A549 (cell line): ENCODE data around the gene CHCHD6. TPM values are rescaled to one million over a fixed set of nuclear protein-coding genes. Genes with fewer than 3 reads are reported as not detected.

Source experiments
- ATAC-seq, 2 experiments: fragments of 200-7000 bp in 1 of 2; fragments of >200 bp in 1 of 2; cut with Nextera tagmentation in 1 of 2; cut with Tn5 transposase in 1 of 2; 3 replicates each; pipeline versions ENCODE4 v1.8.0 to v1.9.1; 2018 to 2020; ENCODE audit warnings: mild to moderate bottlenecking in 1 of 2, moderate library complexity in 1 of 2
- CTCF ChIA-PET: fragments of 300-600 bp; sonication (Branson Sonifier 250); formaldehyde crosslinking; extraction: SDS; loops from one replicate; lab custom pipeline; 2021; ENCODE audit warnings: antibody characterized with exemption, inconsistent platforms; lab: Yijun Ruan, JAX
- POLR2A ChIA-PET: fragments of 350-600 bp; formaldehyde crosslinking; extraction: SDS; loops from one replicate; lab custom pipeline; 2021; ENCODE audit warnings: antibody characterized with exemption, inconsistent platforms; lab: Yijun Ruan, JAX
- DNase-seq, 2 experiments: peaks; one replicate each; pipeline versions ENCODE4 v3.0.0 to v3.0.0-alpha.2; 2011 to 2016; ENCODE audit warnings: low read depth in 1 of 2, low spot score in 1 of 2
- FAIRE-seq: peaks from 2 replicates; lab custom pipeline; 2011; peaks lifted over from hg19 to GRCh38; lab: Jason Lieb, UNC
- H3K27ac ChIP-seq, 2 experiments: fragments of >200 bp; sonication (Bioruptor Twin); formaldehyde crosslinking; 3 replicates each; pipeline ENCODE4 v1.5.1; 2016 to 2017
- H3K4me1 ChIP-seq: fragments of >200 bp; sonication (Bioruptor Twin); formaldehyde crosslinking; 3 replicates; pipeline ENCODE4 v1.6.1; 2016
- H3K4me2 ChIP-seq: fragments of >200 bp; sonication (Bioruptor Twin); formaldehyde crosslinking; 3 replicates; pipeline ENCODE4 v1.6.1; 2016
- H3K4me3 ChIP-seq: fragments of >200 bp; sonication (Bioruptor Twin); formaldehyde crosslinking; 3 replicates; pipeline ENCODE4 v1.5.1; 2016
- H3K9me3 ChIP-seq: fragments of >200 bp; sonication (Bioruptor Twin); formaldehyde crosslinking; 3 replicates; pipeline ENCODE4 v1.6.1; 2016
- BHLHE40 ChIP-seq: IDR thresholded peaks from 2 replicates; pipeline ENCODE4 v1.6.1; 2012; ENCODE audit warnings: low read depth, low read length, inconsistent platforms
- CBX2 ChIP-seq: fragments of 200-600 bp; sonication (generic); IDR thresholded peaks from 2 replicates; pipeline ENCODE4 v1.6.1; 2016; ENCODE audit warnings: low read depth, mild to moderate bottlenecking, borderline replicate concordance
- CEBPB ChIP-seq, 2 experiments: fragments of >200 bp in 1 of 2; sonication (Bioruptor Twin) in 1 of 2; formaldehyde crosslinking in 1 of 2; IDR thresholded peaks; 2 replicates each; pipeline ENCODE4 v1.6.1; 2012 to 2016
- EHF ChIP-seq: fragments of 250-450 bp; sonication (Bioruptor Pico); IDR thresholded peaks from 2 replicates; pipeline ENCODE4 v1.5.0; 2020; ENCODE audit warnings: mild to moderate bottlenecking
- EP300 ChIP-seq, 2 experiments: fragments of >200 bp; sonication (Bioruptor Twin); formaldehyde crosslinking; IDR thresholded peaks; 2 replicates in 1 of 2; 3 replicates in 1 of 2; pipeline ENCODE4 v1.6.1; 2016 to 2017
- ESRRA ChIP-seq: fragments of 150-350 bp; IDR thresholded peaks from 2 replicates; pipeline ENCODE4 v1.6.1; 2014; ENCODE audit warnings: mild to moderate bottlenecking, low read length, borderline replicate concordance
- FOSB ChIP-seq: fragments of 250-450 bp; sonication (Bioruptor Pico); IDR thresholded peaks from 2 replicates; pipeline ENCODE4 v1.5.0; 2020; ENCODE audit warnings: mild to moderate bottlenecking, moderate library complexity
- FOSL2 ChIP-seq, 2 experiments: fragments of 450-650 bp in 1 of 2; fragments of >200 bp in 1 of 2; sonication (Bioruptor Twin) in 1 of 2; formaldehyde crosslinking; IDR thresholded peaks; 2 replicates each; pipeline versions ENCODE4 v1.5.0 to v1.6.1; 2016 to 2020; ENCODE audit warnings: mild to moderate bottlenecking in 1 of 2, moderate library complexity in 1 of 2
- FOXS1 ChIP-seq: fragments of 250-450 bp; sonication (Bioruptor Pico); IDR thresholded peaks from 2 replicates; pipeline ENCODE4 v1.5.0; 2020; ENCODE audit warnings: mild to moderate bottlenecking, moderate library complexity
- GATA3 ChIP-seq: IDR thresholded peaks from 2 replicates; pipeline ENCODE4 v1.6.1; 2012; ENCODE audit warnings: borderline replicate concordance
- HDAC2 ChIP-seq: fragments of 200-600 bp; sonication (generic); IDR thresholded peaks from 2 replicates; pipeline ENCODE4 v1.6.1; 2016
- HEYL ChIP-seq: fragments of 250-450 bp; sonication (Bioruptor Pico); IDR thresholded peaks from 2 replicates; pipeline ENCODE4 v1.8.0; 2021; ENCODE audit warnings: mild to moderate bottlenecking, moderate library complexity
- HOXA7 ChIP-seq: fragments of 250-450 bp; sonication (Bioruptor Pico); IDR thresholded peaks from 2 replicates; pipeline ENCODE4 v1.5.0; 2020; ENCODE audit warnings: mild to moderate bottlenecking, moderate library complexity
- HOXB5 ChIP-seq: fragments of 250-450 bp; sonication (Bioruptor Pico); IDR thresholded peaks from 2 replicates; pipeline ENCODE4 v1.5.0; 2020; ENCODE audit warnings: mild to moderate bottlenecking, moderate library complexity
- JUNB ChIP-seq: fragments of >200 bp; sonication (Bioruptor Twin); formaldehyde crosslinking; IDR thresholded peaks from 2 replicates; pipeline ENCODE4 v1.6.1; 2016
- KDM1A ChIP-seq: fragments of 200-600 bp; sonication (generic); IDR thresholded peaks from 2 replicates; pipeline ENCODE4 v1.6.1; 2016; ENCODE audit warnings: low read depth, mild to moderate bottlenecking
- KDM5A ChIP-seq: fragments of 200-600 bp; sonication (generic); IDR thresholded peaks from 2 replicates; pipeline ENCODE4 v1.6.1; 2016; ENCODE audit warnings: antibody characterized with exemption, mild to moderate bottlenecking
- MAFK ChIP-seq: fragments of 450-650 bp; IDR thresholded peaks from 2 replicates; pipeline ENCODE4 v1.6.1; 2014; ENCODE audit not compliant: partially characterized antibody
- MYC ChIP-seq: IDR thresholded peaks from 2 replicates; pipeline ENCODE4 v1.6.1; 2012; ENCODE audit warnings: mild to moderate bottlenecking, inconsistent platforms, low read length, improper control_type of control experiment, borderline replicate concordance
- NFE2L2 ChIP-seq: fragments of 150-350 bp; conservative IDR thresholded peaks from 2 replicates; pipeline ENCODE4 v1.6.1; 2014; ENCODE audit warnings: low read length
- NPAS2 ChIP-seq: fragments of 250-450 bp; sonication (Bioruptor Pico); IDR thresholded peaks from 2 replicates; pipeline ENCODE4 v1.8.0; 2022; ENCODE audit warnings: mild to moderate bottlenecking, moderate library complexity, borderline replicate concordance
- NR3C1 ChIP-seq: fragments of >200 bp; sonication (Bioruptor Twin); formaldehyde crosslinking; IDR thresholded peaks from 3 replicates; pipeline ENCODE4 v1.6.1; 2017
- POLR2AphosphoS2 ChIP-seq: conservative IDR thresholded peaks from 2 replicates; pipeline ENCODE4 v1.6.1; 2012; ENCODE audit warnings: low read length, improper control_type of control experiment, inconsistent platforms
- RAD21 ChIP-seq, 2 experiments: fragments of >200 bp in 1 of 2; sonication (Bioruptor Twin) in 1 of 2; formaldehyde crosslinking in 1 of 2; IDR thresholded peaks in 1 of 2; conservative IDR thresholded peaks in 1 of 2; 2 replicates in 1 of 2; 3 replicates in 1 of 2; pipeline ENCODE4 v1.6.1; 2012 to 2018; ENCODE audit warnings: inconsistent platforms in 1 of 2
- RARB ChIP-seq: fragments of 250-450 bp; sonication (Bioruptor Pico); IDR thresholded peaks from 2 replicates; pipeline ENCODE4 v1.8.0; 2021; ENCODE audit warnings: mild to moderate bottlenecking, moderate library complexity
- RFX5 ChIP-seq: fragments of 450-650 bp; IDR thresholded peaks from 2 replicates; pipeline ENCODE4 v1.7.1; 2014; ENCODE audit warnings: antibody characterized with exemption, mild to moderate bottlenecking, moderate library complexity
- RNF2 ChIP-seq: fragments of 200-600 bp; sonication (generic); IDR thresholded peaks from 2 replicates; pipeline ENCODE4 v1.6.1; 2016; ENCODE audit warnings: low read depth, mild to moderate bottlenecking, antibody characterized with exemption, moderate library complexity, borderline replicate concordance
- SMC3 ChIP-seq: fragments of >200 bp; sonication (Bioruptor Twin); formaldehyde crosslinking; IDR thresholded peaks from 3 replicates; pipeline ENCODE4 v1.6.1; 2018; ENCODE audit warnings: inconsistent platforms
- TFCP2L1 ChIP-seq: fragments of 250-450 bp; sonication (Bioruptor Pico); IDR thresholded peaks from 2 replicates; pipeline ENCODE4 v1.5.0; 2021; ENCODE audit warnings: mild to moderate bottlenecking
- TP53 ChIP-seq: fragments of 250-450 bp; sonication (Bioruptor Pico); IDR thresholded peaks from 2 replicates; pipeline ENCODE4 v1.5.0; 2021; ENCODE audit warnings: mild to moderate bottlenecking, moderate library complexity
- ZNF302 ChIP-seq: fragments of 250-450 bp; sonication (Bioruptor Pico); IDR thresholded peaks from 2 replicates; pipeline ENCODE4 v1.9.0; 2021; ENCODE audit warnings: inconsistent platforms, mild to moderate bottlenecking, moderate library complexity
- ZSCAN20 ChIP-seq: fragments of 250-450 bp; sonication (Bioruptor Pico); IDR thresholded peaks from 2 replicates; pipeline ENCODE4 v1.8.0; 2022; ENCODE audit warnings: mild to moderate bottlenecking, moderate library complexity
- WGBS: methylation state at CpG from one replicate; pipeline ENCODE4 v1.1.6; 2017; ENCODE audit errors: missing lambda C conversion rate; 5-methylcytosine and 5-hydroxymethylcytosine counted together
- polyA plus RNA-seq, 4 experiments: library from polyadenylated mRNA; depleted of rRNA in 3 of 4; stranded (reverse); fragments of >200 nt; fragmentation: RNase III in 1 of 4; extraction: RNeasy Plus Mini Kit Qiagen cat#74134 plus additional on column Dnase treatment in 1 of 4; gene quantifications; 2 replicates in 3 of 4; 3 replicates in 1 of 4; pipeline ENCODE4 v1.2.3, GENCODE V29; 2011 to 2017
- TF ChIP-seq, protein P1 (sequence below): fragments of 200-600 bp; sonication (generic); IDR thresholded peaks from 2 replicates; pipeline ENCODE4 v1.6.1; 2016; ENCODE audit warnings: antibody characterized with exemption, mild to moderate bottlenecking, moderate library complexity
- TF ChIP-seq, protein P2 (sequence below): IDR thresholded peaks from 2 replicates; pipeline ENCODE4 v1.6.1; 2012; ENCODE audit warnings: low read depth, borderline replicate concordance
- TF ChIP-seq, protein P3 (sequence below): fragments of >200 bp; sonication (Bioruptor Twin); formaldehyde crosslinking; IDR thresholded peaks from 3 replicates; pipeline ENCODE4 v1.6.1; 2016
- TF ChIP-seq, protein P4 (sequence below): fragments of 250-450 bp; sonication (Bioruptor Pico); IDR thresholded peaks from 2 replicates; pipeline ENCODE4 v1.5.0; 2021; ENCODE audit warnings: mild to moderate bottlenecking, moderate library complexity, borderline replicate concordance
- TF ChIP-seq, protein P5 (sequence below): fragments of 250-450 bp; sonication (Bioruptor Pico); IDR thresholded peaks from 2 replicates; pipeline ENCODE4 v1.5.0; 2020; ENCODE audit warnings: low read depth, mild to moderate bottlenecking, moderate library complexity
- TF ChIP-seq, protein P6 (sequence below): IDR thresholded peaks from 2 replicates; pipeline ENCODE4 v1.6.1; 2012

CHCHD6 gene
- polyA plus RNA-seq, 2 of the 4 experiments (the other 2 are of a cell fraction): 15.0 to 18.1 TPM

DNA sequence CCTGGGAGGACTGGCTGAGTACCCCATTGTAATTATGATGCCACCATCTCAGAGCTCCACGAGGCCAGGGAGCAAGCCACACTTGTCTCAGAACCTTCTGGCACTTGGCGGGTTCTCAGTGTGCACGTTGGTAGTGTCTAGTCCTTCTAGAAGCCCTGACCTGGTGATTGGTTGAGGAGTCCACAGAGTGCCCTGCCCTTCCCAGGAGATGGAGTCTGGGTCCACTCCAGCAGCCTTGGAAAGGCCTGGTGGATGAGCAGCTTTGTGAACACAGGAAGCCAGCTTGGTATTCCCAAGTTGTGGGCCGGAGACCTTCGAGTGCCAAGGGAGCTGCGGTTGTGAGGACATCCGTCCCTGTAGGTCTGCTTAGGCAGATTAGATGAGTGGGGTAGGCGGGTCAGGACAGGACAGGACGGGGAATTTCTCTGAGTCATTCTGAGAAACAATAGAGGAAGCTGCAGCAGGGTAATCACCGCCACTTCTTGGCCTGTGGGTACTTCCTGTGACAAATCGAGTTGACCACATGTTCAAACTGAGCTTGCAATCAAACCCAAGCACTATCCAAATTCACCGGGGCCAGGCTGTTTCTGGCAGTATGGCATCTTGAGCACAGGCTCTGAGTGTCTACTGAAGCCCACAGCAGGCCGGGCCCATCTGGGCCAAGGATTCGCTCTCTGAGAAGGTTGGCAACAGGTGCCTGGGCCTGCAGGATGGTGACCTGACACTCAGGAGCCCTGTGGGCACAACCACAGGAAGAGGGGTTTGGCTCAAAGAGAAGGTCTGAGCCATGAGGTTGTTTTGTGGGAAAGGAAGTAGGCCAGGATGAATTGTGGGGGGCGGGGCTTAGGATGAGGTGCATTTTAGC, 207.4 kb downstream of the CHCHD6 start:
- FAIRE-seq (no peak), ATAC-seq (peak; percentile 89 to 91)

DNA sequence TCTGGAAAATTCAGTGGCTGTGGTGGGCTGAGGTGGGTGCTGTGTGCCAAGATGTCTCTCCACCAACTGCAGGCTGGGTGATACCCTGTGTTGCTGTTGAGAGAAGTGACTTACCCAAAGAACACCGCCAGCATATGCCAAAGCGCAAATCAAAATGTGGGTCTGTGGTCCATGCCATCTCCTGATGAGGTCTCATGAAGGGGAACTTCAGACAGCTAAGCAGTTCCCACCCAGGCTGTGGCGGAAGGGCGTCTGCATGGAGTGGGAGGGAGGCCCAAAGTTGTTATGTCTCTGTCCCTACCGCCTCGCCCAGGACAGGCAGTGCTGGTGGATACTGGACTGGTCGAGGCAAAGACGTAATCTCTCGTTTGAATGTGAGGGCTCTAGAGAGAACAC, 208.0 kb downstream of the CHCHD6 start:
- 92% methylated on average over 9 of the region's 9 CpGs for WGBS
- POLR2A ChIA-PET: no interaction called here
- Histone ChIP-seq H3K27ac (peak overlapping the region; percentile 61 to 89), H3K4me3 (no peak overlapping the region), H3K4me2 (peak overlapping the region; percentile 40; the same call in 1 of the 3 replicates), H3K9me3 (no peaks in the 10 kb centered on the region), H3K4me1 (peaks cover 18% of the 10 kb centered on the region)
- DNase-seq (no peak), FAIRE-seq (no peak), ATAC-seq (no peak)
- CTCF ChIA-PET: interaction anchor here (1.5 kb wide), 1 partner anchor 232 kb away, joined by 3 read pairs; no protein-coding TSS in a partner anchor
- no peak for TF ChIP-seq CEBPB (IDR thresholded peaks at IDR 0.05)
- TF ChIP-seq HEYL (CRISPR knock-in tag): no peak
- TF ChIP-seq EP300 (IDR thresholded peaks at IDR 0.05): no peak
- TF ChIP-seq FOSB: no peak
- TF ChIP-seq, protein P1, sequence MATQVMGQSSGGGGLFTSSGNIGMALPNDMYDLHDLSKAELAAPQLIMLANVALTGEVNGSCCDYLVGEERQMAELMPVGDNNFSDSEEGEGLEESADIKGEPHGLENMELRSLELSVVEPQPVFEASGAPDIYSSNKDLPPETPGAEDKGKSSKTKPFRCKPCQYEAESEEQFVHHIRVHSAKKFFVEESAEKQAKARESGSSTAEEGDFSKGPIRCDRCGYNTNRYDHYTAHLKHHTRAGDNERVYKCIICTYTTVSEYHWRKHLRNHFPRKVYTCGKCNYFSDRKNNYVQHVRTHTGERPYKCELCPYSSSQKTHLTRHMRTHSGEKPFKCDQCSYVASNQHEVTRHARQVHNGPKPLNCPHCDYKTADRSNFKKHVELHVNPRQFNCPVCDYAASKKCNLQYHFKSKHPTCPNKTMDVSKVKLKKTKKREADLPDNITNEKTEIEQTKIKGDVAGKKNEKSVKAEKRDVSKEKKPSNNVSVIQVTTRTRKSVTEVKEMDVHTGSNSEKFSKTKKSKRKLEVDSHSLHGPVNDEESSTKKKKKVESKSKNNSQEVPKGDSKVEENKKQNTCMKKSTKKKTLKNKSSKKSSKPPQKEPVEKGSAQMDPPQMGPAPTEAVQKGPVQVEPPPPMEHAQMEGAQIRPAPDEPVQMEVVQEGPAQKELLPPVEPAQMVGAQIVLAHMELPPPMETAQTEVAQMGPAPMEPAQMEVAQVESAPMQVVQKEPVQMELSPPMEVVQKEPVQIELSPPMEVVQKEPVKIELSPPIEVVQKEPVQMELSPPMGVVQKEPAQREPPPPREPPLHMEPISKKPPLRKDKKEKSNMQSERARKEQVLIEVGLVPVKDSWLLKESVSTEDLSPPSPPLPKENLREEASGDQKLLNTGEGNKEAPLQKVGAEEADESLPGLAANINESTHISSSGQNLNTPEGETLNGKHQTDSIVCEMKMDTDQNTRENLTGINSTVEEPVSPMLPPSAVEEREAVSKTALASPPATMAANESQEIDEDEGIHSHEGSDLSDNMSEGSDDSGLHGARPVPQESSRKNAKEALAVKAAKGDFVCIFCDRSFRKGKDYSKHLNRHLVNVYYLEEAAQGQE: no peak
- TF ChIP-seq RAD21 (conservative IDR thresholded peaks at IDR 0.05 in 1 of 2, IDR thresholded peaks at IDR 0.05 in 1 of 2): no peak
- TF ChIP-seq RARB (CRISPR knock-in tag): no peak
- no peak for TF ChIP-seq TFCP2L1 (CRISPR knock-in tag)
- no peak for TF ChIP-seq ESRRA
- TF ChIP-seq NFE2L2: no peak

More for the DNA sequence above, 207.4 kb downstream of the CHCHD6 start:
- peak; percentile 43 to 79 for DNase-seq
- Histone ChIP-seq H3K4me3 (no peak overlapping the region), H3K27ac (peak overlapping the region; percentile 61 to 89), H3K4me2 (peak overlapping the region; percentile 40), H3K9me3 (no peaks in the 10 kb centered on the region), H3K4me1 (peaks cover 15% of the 10 kb centered on the region)
- WGBS: 15% methylated on average over 10 of the region's 15 CpGs
- POLR2A ChIA-PET: no interaction called here
- no peak for TF ChIP-seq TFCP2L1 (CRISPR knock-in tag)
- no peak for TF ChIP-seq ZSCAN20 (CRISPR knock-in tag)
- TF ChIP-seq ZNF302 (CRISPR knock-in tag): no peak
- TF ChIP-seq HDAC2: no peak
- no peak for TF ChIP-seq ESRRA
- no peak for TF ChIP-seq RARB (CRISPR knock-in tag)
- no peak for TF ChIP-seq GATA3
- TF ChIP-seq, protein P2, sequence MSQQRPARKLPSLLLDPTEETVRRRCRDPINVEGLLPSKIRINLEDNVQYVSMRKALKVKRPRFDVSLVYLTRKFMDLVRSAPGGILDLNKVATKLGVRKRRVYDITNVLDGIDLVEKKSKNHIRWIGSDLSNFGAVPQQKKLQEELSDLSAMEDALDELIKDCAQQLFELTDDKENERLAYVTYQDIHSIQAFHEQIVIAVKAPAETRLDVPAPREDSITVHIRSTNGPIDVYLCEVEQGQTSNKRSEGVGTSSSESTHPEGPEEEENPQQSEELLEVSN: 0 out of 2 replicates have a peak, but pooled peaks have one; percentile 25
- no peak for TF ChIP-seq RNF2
- no peak for TF ChIP-seq TP53 (CRISPR knock-in tag)
- TF ChIP-seq KDM1A: no peak
- no peak for TF ChIP-seq NPAS2
- no peak for TF ChIP-seq SMC3
- TF ChIP-seq RFX5: no peak
- 0 out of 2 replicates have a peak, but pooled peaks have one; percentile 15 for TF ChIP-seq HOXB5 (CRISPR knock-in tag)
- no peak for TF ChIP-seq CBX2
- TF ChIP-seq, protein P3, sequence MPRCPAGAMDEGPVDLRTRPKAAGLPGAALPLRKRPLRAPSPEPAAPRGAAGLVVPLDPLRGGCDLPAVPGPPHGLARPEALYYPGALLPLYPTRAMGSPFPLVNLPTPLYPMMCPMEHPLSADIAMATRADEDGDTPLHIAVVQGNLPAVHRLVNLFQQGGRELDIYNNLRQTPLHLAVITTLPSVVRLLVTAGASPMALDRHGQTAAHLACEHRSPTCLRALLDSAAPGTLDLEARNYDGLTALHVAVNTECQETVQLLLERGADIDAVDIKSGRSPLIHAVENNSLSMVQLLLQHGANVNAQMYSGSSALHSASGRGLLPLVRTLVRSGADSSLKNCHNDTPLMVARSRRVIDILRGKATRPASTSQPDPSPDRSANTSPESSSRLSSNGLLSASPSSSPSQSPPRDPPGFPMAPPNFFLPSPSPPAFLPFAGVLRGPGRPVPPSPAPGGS: no peak
- no peak for TF ChIP-seq RAD21 (conservative IDR thresholded peaks at IDR 0.05 in 1 of 2, IDR thresholded peaks at IDR 0.05 in 1 of 2)
- TF ChIP-seq, protein P4, sequence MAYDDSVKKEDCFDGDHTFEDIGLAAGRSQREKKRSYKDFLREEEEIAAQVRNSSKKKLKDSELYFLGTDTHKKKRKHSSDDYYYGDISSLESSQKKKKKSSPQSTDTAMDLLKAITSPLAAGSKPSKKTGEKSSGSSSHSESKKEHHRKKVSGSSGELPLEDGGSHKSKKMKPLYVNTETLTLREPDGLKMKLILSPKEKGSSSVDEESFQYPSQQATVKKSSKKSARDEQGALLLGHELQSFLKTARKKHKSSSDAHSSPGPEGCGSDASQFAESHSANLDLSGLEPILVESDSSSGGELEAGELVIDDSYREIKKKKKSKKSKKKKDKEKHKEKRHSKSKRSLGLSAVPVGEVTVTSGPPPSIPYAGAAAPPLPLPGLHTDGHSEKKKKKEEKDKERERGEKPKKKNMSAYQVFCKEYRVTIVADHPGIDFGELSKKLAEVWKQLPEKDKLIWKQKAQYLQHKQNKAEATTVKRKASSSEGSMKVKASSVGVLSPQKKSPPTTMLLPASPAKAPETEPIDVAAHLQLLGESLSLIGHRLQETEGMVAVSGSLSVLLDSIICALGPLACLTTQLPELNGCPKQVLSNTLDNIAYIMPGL (CRISPR knock-in tag): no peak
- no peak for TF ChIP-seq BHLHE40
- TF ChIP-seq FOSB: no peak
- no peak for TF ChIP-seq MYC
- no peak for TF ChIP-seq EHF (CRISPR knock-in tag)
- TF ChIP-seq CEBPB (IDR thresholded peaks at IDR 0.05): no peak
- TF ChIP-seq FOSL2 (IDR thresholded peaks at IDR 0.05): no peak
- peak; percentile 28 for TF ChIP-seq FOSL2 (CRISPR knock-in tag; IDR thresholded peaks at IDR 0.05)
- no peak for TF ChIP-seq FOXS1 (CRISPR knock-in tag)
- no peak for TF ChIP-seq NR3C1
- TF ChIP-seq POLR2AphosphoS2: no peak
- no peak for TF ChIP-seq NFE2L2
- TF ChIP-seq, protein P5, sequence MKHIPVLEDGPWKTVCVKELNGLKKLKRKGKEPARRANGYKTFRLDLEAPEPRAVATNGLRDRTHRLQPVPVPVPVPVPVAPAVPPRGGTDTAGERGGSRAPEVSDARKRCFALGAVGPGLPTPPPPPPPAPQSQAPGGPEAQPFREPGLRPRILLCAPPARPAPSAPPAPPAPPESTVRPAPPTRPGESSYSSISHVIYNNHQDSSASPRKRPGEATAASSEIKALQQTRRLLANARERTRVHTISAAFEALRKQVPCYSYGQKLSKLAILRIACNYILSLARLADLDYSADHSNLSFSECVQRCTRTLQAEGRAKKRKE (CRISPR knock-in tag): no peak; the same call in 1 of the 2 replicates
- no peak for TF ChIP-seq JUNB
- TF ChIP-seq KDM5A: no peak
- no peak for TF ChIP-seq MAFK
- no peak for TF ChIP-seq HOXA7 (CRISPR knock-in tag)
- TF ChIP-seq, protein P6, sequence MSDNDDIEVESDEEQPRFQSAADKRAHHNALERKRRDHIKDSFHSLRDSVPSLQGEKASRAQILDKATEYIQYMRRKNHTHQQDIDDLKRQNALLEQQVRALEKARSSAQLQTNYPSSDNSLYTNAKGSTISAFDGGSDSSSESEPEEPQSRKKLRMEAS: peak; percentile 59; the same call in 1 of the 2 replicates
- TF ChIP-seq, all 56 proteins: peak for 4
- CTCF ChIA-PET: interaction anchor here (0.7 to 1.5 kb wide), 2 partner anchors 41 to 232 kb away, joined by 3 to 4 read pairs; no protein-coding TSS in a partner anchor
